Stomach smooth muscle (tissue), 2 donors: Measurements from ENCODE around the gene PIGK.

Experiments
- H3K27ac ChIP-seq: one replicate; pipeline ENCODE4 v1.7.0; 2013; ENCODE audit warnings: mild to moderate bottlenecking, low read length, inconsistent platforms
- H3K27me3 ChIP-seq, 2 donors: one replicate each; pipeline ENCODE4 v1.7.0; 2013; ENCODE audit warnings: low read length in 2 of 2; ENCODE audit not compliant: insufficient read depth in 2 of 2, control insufficient read depth in 1 of 2
- H3K36me3 ChIP-seq, 2 donors: one replicate each; pipeline ENCODE4 v1.7.0; 2013; ENCODE audit warnings: low read length in 2 of 2; ENCODE audit not compliant: control insufficient read depth in 2 of 2, insufficient read depth in 2 of 2
- H3K4me1 ChIP-seq: one replicate; pipeline ENCODE4 v1.7.0; 2013; ENCODE audit warnings: low read length; ENCODE audit not compliant: control insufficient read depth, insufficient read depth
- H3K4me3 ChIP-seq, 2 donors: one replicate each; pipeline ENCODE4 v1.7.0; 2013; ENCODE audit warnings: low read length in 2 of 2
- H3K9ac ChIP-seq, 2 donors: one replicate each; pipeline ENCODE4 v1.7.0; 2013; ENCODE audit warnings: low read length in 2 of 2, mild to moderate bottlenecking in 1 of 2
- H3K9me3 ChIP-seq, 2 donors: one replicate each; pipeline ENCODE4 v1.7.0; 2013; ENCODE audit warnings: low read length in 2 of 2; ENCODE audit not compliant: control insufficient read depth in 2 of 2
- donor health status: healthy.
- donor health status: Pancreatic carcinoma.

The PIGK gene

DNA sequence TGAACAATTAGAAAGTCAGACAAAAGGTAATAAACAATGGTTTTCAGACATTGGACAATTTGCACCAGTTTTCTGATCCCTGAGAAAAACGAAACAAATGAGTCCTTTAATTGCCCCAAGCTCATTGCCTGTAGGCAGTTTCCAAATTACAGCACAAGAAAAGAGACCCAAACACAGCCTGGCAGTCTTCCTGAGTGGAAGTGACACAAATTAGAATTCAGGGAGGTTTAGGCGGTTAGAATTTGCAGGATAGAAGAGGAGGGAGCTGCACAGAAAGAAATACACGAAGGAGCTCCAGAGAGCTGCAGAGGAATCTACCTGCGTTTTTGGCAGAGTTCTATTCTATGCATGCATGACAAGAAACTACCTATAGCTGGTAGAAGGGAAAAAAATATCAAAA, 115.7 kb downstream of the PIGK start:
- Histone ChIP-seq H3K27ac (no peak overlapping the region), H3K36me3 (no peaks in the 10 kb centered on the region), H3K27me3 (no peaks in the 10 kb centered on the region), H3K4me3 (no peak overlapping the region), H3K9me3 (no peaks in the 10 kb centered on the region), H3K4me1 (no peaks in the 10 kb centered on the region), H3K9ac (no peak overlapping the region)

DNA sequence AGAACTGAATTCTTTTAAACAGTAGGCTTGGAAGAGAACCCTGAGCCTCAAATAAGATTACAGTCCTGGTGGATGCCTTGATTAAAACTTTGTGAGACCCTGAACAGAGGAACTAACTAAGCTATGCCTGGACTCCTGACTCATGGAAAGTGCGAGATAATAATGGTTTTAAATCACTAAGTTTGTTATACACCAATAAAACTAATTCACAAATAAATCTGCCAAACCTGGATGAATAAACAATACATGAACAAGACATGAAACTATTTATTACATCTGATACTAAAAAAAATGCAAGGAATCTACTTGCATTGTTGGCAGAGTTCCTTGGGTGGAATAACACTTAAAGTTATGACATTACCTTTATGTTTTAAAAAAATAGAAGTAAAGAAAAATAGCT, 118.4 kb downstream of the PIGK start:
- no peak overlapping the region for H3K9ac ChIP-seq
- H3K4me1 ChIP-seq, result no peaks in the 10 kb centered on the region
- H3K9me3 ChIP-seq, result no peaks in the 10 kb centered on the region
- no peak overlapping the region for H3K4me3 ChIP-seq
- no peak overlapping the region for H3K27ac ChIP-seq
- no peaks in the 10 kb centered on the region for H3K36me3 ChIP-seq
- H3K27me3 ChIP-seq, result no peaks in the 10 kb centered on the region

DNA sequence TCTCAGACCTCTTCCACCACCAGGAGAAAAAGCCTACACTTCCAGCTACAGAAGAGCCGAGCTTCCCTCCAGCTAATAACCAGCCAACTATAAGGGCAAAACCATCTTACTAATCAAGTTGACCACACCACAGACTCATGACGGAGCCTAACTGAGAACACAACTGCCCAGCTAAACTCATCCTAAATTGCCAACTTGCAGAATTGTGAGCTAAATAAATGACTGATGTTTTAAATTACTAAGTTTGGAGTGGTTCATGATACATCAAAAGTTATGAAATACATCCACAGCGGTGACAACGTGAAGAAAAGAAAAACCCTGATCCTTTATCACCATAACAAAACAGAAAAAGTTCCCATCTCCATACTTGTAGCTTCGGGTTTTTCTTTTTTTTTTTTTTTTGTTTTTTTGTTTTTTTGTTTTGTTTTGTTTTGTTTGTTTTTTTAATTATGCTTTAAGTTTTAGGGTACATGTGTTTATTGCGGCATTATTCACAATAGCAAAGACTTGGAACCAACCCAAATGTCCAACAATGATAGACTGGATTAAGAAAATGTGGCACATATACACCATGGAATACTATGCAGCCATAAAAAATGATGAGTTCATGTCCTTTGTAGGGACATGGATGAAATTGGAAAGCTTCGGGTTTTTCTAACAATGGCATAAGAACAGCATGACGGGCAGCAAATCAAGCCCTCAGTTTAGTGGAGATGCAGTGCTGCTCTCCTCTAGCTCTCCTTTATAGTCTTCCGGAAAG, 122.6 kb downstream of the PIGK start:
- Histone ChIP-seq H3K4me1 (no peaks in the 10 kb centered on the region), H3K9me3 (no peaks in the 10 kb centered on the region), H3K27ac (no peak overlapping the region), H3K4me3 (no peak overlapping the region), H3K9ac (no peak overlapping the region), H3K36me3 (no peaks in the 10 kb centered on the region), H3K27me3 (no peaks in the 10 kb centered on the region)

DNA sequence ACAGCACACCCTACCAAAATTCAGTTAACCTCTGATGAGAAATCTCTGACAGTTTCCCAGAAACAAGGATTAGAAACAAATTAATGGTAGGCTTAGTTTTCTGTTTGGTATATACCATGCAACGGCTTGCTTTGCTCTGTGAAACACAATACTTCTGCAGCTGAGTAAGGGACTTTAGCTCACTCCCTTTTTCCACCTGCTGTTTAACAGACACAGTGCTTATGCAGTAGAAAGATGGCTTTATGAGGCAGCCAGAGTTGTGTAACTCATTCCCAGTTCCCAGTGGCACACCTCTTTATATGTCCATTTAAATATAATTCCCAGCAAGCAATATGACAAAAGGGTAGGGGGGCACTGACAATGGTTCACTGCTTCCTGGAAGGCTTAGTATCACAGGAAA, 124.0 kb downstream of the PIGK start:
- Histone ChIP-seq H3K27ac (no peak overlapping the region), H3K4me1 (no peaks in the 10 kb centered on the region), H3K4me3 (no peak overlapping the region), H3K9me3 (no peaks in the 10 kb centered on the region), H3K9ac (no peak overlapping the region), H3K36me3 (no peaks in the 10 kb centered on the region), H3K27me3 (no peaks in the 10 kb centered on the region)

DNA sequence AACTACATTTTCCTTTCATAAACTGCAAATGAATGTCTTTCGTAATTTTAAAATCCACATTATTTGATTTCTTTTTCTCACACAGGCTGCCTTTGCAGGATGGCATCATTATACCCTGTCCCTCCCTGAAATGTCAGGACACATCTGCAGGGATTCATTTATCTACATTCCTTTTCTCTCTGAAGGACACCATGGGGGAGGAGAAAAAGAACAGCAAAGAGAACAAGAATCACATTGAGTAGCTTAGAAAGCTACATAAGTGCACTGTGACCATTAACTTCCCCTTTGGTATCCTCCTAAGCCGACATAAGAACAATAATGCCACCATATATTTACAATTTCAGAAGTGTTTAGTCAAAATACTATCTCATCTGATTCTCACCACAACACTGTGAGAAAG, 129.5 kb downstream of the PIGK start:
- no peak overlapping the region for H3K27ac ChIP-seq
- H3K27me3 ChIP-seq, result no peaks in the 10 kb centered on the region
- H3K36me3 ChIP-seq, result no peaks in the 10 kb centered on the region
- H3K4me1 ChIP-seq, result no peaks in the 10 kb centered on the region
- H3K9ac ChIP-seq, result no peak overlapping the region
- H3K9me3 ChIP-seq, result no peaks in the 10 kb centered on the region
- H3K4me3 ChIP-seq, result no peak overlapping the region

DNA sequence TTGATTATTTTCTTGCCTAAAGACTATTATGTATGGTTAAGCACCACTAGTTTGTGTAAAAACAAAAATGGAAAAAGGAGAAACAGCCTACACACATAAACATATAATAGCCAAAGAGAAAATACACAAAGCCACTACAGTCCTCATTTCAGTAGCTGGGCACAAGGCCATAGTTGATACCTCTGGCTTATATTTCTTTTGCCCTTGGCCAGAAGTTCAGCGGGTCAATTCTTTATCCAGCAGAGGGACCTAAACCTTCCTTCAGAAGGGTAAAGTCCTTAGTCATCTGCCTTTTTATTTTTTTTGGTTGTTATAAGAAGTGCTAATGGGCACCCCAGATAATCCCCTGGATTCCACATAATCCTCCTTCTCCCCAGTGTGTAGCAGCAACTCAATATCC, 134.1 kb downstream of the PIGK start:
- H3K9me3 ChIP-seq, result no peaks in the 10 kb centered on the region
- H3K9ac ChIP-seq, result no peak overlapping the region
- peaks cover 2 to 4% of the 10 kb centered on the region in 2 donors for H3K36me3 ChIP-seq
- no peaks in the 10 kb centered on the region for H3K27me3 ChIP-seq
- H3K4me3 ChIP-seq, result no peak overlapping the region
- H3K27ac ChIP-seq, result no peak overlapping the region
- H3K4me1 ChIP-seq, result no peaks in the 10 kb centered on the region

DNA sequence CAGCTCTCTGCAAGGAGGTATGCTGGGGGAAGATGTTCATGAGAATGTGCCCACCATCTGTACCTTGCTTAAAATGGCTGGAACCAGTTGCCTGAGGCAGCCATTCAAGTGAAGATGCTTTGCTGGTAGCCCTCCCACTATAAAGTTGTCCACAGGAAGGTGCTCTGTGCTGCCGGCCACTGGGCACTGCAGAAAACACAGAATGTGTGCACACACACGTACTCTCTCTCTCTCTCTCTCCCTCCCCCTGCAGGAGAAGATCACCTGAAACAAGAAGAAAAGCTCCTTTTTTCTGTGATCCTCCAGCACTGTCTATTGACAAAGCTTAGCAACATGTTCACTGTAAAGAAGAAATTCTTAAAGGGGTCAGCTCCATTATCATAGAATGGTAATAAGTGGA, 134.8 kb downstream of the PIGK start:
- H3K4me3 ChIP-seq, result no peak overlapping the region
- no peak overlapping the region for H3K27ac ChIP-seq

DNA sequence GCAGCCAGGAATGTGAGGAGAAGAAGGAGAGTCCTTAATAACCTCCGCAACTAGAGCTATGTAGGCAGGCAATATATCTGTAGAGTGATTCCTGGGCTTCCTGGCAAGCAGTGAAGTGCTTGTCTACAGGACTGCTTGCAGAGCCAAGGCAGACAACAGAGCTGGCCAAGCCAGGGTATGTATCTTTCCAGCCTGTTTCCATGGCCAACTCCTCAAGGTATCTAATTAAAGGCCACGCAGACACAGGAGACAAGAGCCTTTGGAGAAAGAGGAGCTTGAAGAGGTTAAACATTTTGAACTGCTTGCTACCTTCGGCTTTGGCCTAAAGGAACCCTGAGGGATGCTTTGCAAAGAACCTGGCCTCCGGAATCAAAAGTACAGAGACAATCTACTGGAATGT, 137.4 kb downstream of the PIGK start:
- H3K9me3 ChIP-seq, result no peaks in the 10 kb centered on the region

More for the DNA sequence above, 134.8 kb downstream of the PIGK start:
- H3K9ac ChIP-seq, result no peak overlapping the region
- no peaks in the 10 kb centered on the region for H3K4me1 ChIP-seq
- peaks cover 2 to 4% of the 10 kb centered on the region in 2 donors for H3K36me3 ChIP-seq
- H3K27me3 ChIP-seq, result no peaks in the 10 kb centered on the region
- no peaks in the 10 kb centered on the region for H3K9me3 ChIP-seq

DNA sequence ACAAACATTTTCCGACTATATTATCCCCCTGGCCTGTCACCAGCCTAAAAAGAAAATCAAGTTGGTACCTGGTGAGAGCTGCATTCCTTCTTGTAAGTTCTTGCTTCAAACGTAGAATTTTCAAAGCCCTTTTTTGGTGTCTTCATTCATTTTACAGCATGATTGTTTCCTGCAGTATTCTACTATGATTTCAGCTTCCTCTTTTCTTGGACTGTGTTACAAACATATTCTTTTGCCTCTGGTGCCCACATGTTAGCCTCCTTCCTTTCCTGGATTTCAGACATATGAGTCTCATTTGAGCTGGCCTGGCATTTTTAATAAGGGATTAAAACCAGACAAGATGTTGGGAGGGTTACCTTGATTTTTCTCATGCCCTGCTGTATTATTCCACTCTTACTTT, 142.5 kb downstream of the PIGK start:
- no peaks in the 10 kb centered on the region for H3K27me3 ChIP-seq
- no peak overlapping the region for H3K27ac ChIP-seq
- H3K9ac ChIP-seq, result no peak overlapping the region
- H3K4me1 ChIP-seq, result no peaks in the 10 kb centered on the region
- no peaks in the 10 kb centered on the region for H3K36me3 ChIP-seq
- no peak overlapping the region for H3K4me3 ChIP-seq
- H3K9me3 ChIP-seq, result no peaks in the 10 kb centered on the region

More for the DNA sequence above, 137.4 kb downstream of the PIGK start:
- peaks cover 2 to 4% of the 10 kb centered on the region in 2 donors for H3K36me3 ChIP-seq
- no peak overlapping the region for H3K4me3 ChIP-seq
- H3K4me1 ChIP-seq, result no peaks in the 10 kb centered on the region
- no peaks in the 10 kb centered on the region for H3K27me3 ChIP-seq
- no peak overlapping the region for H3K9ac ChIP-seq
- no peak overlapping the region for H3K27ac ChIP-seq

DNA sequence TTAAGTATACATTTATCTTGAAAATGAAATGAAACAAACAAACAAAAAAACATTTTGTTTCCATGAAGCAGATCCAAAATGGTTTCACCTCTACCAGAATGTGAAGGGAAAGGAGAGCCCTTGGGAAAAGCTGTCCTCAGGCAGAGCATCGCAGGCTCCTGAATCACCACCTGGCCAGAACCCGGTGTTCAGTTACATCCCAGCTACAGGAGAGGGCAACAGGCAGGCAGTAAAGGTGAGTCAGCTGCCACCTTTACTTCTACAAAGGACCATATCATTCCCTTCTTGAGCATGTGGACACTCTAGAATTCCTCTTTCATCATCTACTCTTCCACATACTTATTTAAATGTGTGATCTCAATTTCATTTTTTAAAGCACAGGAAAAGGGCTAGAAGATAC, 151.2 kb downstream of the PIGK start:
- Histone ChIP-seq H3K9ac (no peak overlapping the region), H3K27me3 (no peaks in the 10 kb centered on the region), H3K36me3 (peaks cover 0 to 3% of the 10 kb centered on the region in 2 donors), H3K27ac (no peak overlapping the region), H3K4me3 (no peak overlapping the region), H3K9me3 (no peaks in the 10 kb centered on the region), H3K4me1 (no peaks in the 10 kb centered on the region)

DNA sequence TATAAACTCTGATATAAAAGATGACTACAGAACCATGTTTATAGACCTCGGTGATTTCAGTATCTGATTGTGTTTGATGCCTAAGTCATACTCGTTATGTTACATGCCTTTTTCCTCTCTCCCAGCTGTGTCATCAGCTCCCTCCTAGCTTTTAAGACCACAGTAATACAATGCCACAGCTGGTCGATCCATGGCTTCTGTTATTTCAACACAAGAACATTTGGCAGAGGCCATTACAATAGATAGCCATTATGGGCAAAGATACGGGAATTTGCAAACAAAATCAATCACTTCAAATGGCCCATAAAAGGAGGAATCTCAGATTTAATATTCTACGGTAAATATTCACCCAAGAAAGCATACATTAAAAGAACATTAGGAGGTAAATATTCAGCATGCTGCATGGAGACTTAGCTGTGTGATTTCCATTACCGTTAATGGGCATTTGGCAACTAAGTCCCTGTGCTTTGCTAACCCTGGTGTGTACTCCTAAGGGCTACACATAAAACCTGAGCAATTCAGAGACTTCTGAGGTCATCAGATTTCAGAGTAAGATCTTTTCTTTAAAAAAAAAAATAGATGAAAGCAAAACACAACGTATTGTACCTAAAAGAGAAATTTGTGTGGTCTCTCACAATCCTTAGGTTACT, 153.4 kb downstream of the PIGK start:
- H3K27ac ChIP-seq, result no peak overlapping the region
- no peaks in the 10 kb centered on the region for H3K9me3 ChIP-seq
- H3K4me1 ChIP-seq, result no peaks in the 10 kb centered on the region
- H3K36me3 ChIP-seq, result no peaks in the 10 kb centered on the region
- no peaks in the 10 kb centered on the region for H3K27me3 ChIP-seq
- no peak overlapping the region for H3K9ac ChIP-seq
- no peak overlapping the region for H3K4me3 ChIP-seq
